ENCODE measurements around the gene TEN1. TPM values are rescaled to one million over a fixed set of nuclear protein-coding genes. Genes with fewer than 3 reads are reported as not detected.

Gene TEN1
- total and polyA plus RNA-seq, 2 donors (not counting 1 experiment from before 2014, with no cell fraction given), result 9.4 to 10.3 TPM

DNA sequence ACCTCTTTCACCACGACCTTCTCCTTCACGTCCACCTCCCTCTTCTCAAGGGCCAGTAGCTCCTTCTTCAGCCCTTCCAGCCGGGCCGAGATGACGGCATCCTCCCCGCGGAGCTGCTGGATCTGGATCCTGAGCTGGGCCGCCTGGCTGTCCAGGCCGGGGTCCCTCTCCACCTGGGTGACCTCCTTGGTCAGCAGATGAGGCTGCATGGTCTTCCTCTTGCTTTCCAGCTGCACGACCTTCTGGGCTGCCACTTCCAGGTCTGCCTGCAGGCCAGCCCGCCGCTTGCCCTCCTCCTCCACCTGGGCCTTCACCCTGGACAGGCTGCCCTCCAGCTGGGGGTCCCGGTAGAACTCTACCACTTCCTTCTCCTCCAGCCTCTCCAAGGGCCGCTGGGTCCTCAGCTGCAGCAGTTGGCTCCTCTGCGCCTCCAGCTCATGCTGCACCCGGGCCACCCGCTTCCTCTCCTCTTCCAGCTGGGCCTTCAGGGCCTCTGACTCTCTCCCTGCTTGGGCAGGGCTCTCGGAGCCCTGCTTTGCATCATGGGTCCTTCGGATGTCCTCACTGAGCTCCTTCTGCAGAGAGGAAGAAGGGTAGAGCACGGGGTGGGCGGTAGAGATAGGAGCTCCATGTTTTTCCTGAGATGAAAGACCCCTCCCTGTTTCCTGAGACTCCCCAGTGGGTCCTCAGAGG is 31.1 kb downstream of the TEN1 start:
- DNase-seq (ENCODE audit: low read depth in 2 of 2), result no peak
- no peaks in the 10 kb centered on the region for H3K4me1 ChIP-seq (ENCODE audit: control insufficient read depth, extremely low read depth, insufficient read depth, low read length)

DNA sequence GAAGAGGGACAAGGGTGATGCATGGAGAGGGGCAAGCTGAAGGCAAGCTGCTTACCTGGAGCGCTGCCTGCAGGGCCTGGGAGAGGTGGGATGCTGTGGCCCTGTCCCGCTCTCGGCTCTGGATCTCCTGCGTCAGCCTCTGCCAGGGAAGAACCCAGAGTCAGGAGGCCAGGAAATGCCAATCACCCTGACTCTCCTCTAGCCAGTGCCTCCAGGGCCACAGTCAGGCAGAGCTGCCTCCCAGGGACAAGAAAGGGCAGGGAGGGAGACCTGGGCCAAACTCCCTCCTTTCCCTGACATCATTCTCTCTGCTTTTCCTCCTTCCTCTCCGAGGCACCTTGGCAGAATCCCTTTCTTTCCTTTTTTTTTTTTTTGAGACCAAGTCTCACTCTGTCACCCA is 32.9 kb downstream of the TEN1 start:
- DNase-seq (ENCODE audit: low read depth in 2 of 2), result no peak
- Histone ChIP-seq H4K20me1 (ENCODE audit: control insufficient read depth, extremely low read depth, insufficient read depth, low read length) (no peaks in the 10 kb centered on the region), H3K79me2 (ENCODE audit: control insufficient read depth, insufficient read depth, low read length) (no peaks in the 10 kb centered on the region), H2AFZ (ENCODE audit: low read length) (no peak overlapping the region), H3K27ac (ENCODE audit: insufficient read depth, low read length) (no peak overlapping the region), H3K27me3 (ENCODE audit: control insufficient read depth, insufficient read depth, low read length) (peaks cover 4% of the 10 kb centered on the region), H3K9me3 (ENCODE audit: control insufficient read depth, insufficient read depth, low read depth, low read length) (no peaks in the 10 kb centered on the region), H3K4me3 (replicated peaks in 1 of 4; ENCODE audit: control extremely low read depth in 1 of 4, insufficient read depth in 1 of 4, low read depth in 3 of 4, low read length in 4 of 4) (no peak overlapping the region), H3K4me2 (ENCODE audit: extremely low read depth, insufficient read depth, low read length) (no peak overlapping the region), H3K36me3 (ENCODE audit: control insufficient read depth, insufficient read depth, low read length) (no peaks in the 10 kb centered on the region), H3K4me1 (ENCODE audit: control insufficient read depth, extremely low read depth, insufficient read depth, low read length) (no peaks in the 10 kb centered on the region), H3K9ac (ENCODE audit: insufficient read depth, low read length) (no peak overlapping the region)
- TF ChIP-seq EZH2 (IDR thresholded peaks at IDR 0.05; ENCODE audit: low read length, missing control alignments), result no peak

More for the DNA sequence above, 31.1 kb downstream of the TEN1 start:
- H3K9me3 ChIP-seq (ENCODE audit: control insufficient read depth, insufficient read depth, low read depth, low read length), result no peaks in the 10 kb centered on the region
- no peak overlapping the region for H3K4me3 ChIP-seq (replicated peaks in 1 of 4; ENCODE audit: control extremely low read depth in 1 of 4, insufficient read depth in 1 of 4, low read depth in 3 of 4, low read length in 4 of 4)
- H3K9ac ChIP-seq (ENCODE audit: insufficient read depth, low read length), result no peak overlapping the region
- H3K27ac ChIP-seq (ENCODE audit: insufficient read depth, low read length), result no peak overlapping the region
- H3K79me2 ChIP-seq (ENCODE audit: control insufficient read depth, insufficient read depth, low read length), result no peaks in the 10 kb centered on the region
- TF ChIP-seq, protein P1, sequence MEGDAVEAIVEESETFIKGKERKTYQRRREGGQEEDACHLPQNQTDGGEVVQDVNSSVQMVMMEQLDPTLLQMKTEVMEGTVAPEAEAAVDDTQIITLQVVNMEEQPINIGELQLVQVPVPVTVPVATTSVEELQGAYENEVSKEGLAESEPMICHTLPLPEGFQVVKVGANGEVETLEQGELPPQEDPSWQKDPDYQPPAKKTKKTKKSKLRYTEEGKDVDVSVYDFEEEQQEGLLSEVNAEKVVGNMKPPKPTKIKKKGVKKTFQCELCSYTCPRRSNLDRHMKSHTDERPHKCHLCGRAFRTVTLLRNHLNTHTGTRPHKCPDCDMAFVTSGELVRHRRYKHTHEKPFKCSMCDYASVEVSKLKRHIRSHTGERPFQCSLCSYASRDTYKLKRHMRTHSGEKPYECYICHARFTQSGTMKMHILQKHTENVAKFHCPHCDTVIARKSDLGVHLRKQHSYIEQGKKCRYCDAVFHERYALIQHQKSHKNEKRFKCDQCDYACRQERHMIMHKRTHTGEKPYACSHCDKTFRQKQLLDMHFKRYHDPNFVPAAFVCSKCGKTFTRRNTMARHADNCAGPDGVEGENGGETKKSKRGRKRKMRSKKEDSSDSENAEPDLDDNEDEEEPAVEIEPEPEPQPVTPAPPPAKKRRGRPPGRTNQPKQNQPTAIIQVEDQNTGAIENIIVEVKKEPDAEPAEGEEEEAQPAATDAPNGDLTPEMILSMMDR (conservative IDR thresholded peaks at IDR 0.05 in 1 of 2, IDR thresholded peaks at IDR 0.05 in 1 of 2; ENCODE audit: low read depth in 1 of 2, low read length in 2 of 2), result no peak
- TF ChIP-seq EZH2 (IDR thresholded peaks at IDR 0.05; ENCODE audit: low read length, missing control alignments), result no peak
- peaks cover 1% of the 10 kb centered on the region for H3K27me3 ChIP-seq (ENCODE audit: control insufficient read depth, insufficient read depth, low read length)
- H3K4me2 ChIP-seq (ENCODE audit: extremely low read depth, insufficient read depth, low read length), result no peak overlapping the region
- no peaks in the 10 kb centered on the region for H3K36me3 ChIP-seq (ENCODE audit: control insufficient read depth, insufficient read depth, low read length)
- no peaks in the 10 kb centered on the region for H4K20me1 ChIP-seq (ENCODE audit: control insufficient read depth, extremely low read depth, insufficient read depth, low read length)
- H2AFZ ChIP-seq (ENCODE audit: low read length), result no peak overlapping the region

DNA sequence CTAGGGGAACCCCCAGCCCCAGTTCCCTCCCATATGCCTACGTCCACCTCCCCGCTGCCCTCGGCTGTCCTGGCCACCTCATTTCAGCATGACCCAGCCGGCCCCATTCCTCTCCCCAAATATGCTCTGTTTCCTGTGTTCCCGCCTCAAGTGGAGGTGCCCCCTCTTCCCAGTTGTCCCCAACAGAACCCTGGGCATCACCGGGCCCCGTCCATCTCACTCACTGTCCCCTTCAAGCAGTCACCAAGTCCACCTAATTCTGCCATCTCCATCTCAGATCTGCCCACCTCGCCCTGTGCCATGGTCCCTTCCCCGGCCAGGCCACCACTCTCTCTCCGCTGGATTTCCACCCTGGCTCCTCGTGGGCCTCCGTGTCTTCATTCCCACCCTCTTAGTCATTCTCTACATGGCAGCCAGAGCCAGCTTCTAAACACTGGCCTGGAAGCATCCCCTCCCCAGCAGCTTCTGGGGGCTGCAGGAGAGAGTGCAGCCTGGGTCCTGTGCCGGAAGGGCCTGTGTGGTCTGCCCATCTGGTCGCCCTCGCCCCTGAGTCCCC is 34.4 kb downstream of the TEN1 start:
- Histone ChIP-seq H3K9me3 (ENCODE audit: control insufficient read depth, insufficient read depth, low read depth, low read length) (no peaks in the 10 kb centered on the region), H4K20me1 (ENCODE audit: control insufficient read depth, extremely low read depth, insufficient read depth, low read length) (no peaks in the 10 kb centered on the region), H3K79me2 (ENCODE audit: control insufficient read depth, insufficient read depth, low read length) (no peaks in the 10 kb centered on the region), H3K27ac (ENCODE audit: insufficient read depth, low read length) (no peak overlapping the region), H3K4me2 (ENCODE audit: extremely low read depth, insufficient read depth, low read length) (no peak overlapping the region), H3K4me3 (replicated peaks in 1 of 4; ENCODE audit: control extremely low read depth in 1 of 4, insufficient read depth in 1 of 4, low read depth in 3 of 4, low read length in 4 of 4) (no peak overlapping the region), H3K4me1 (ENCODE audit: control insufficient read depth, extremely low read depth, insufficient read depth, low read length) (no peaks in the 10 kb centered on the region), H2AFZ (ENCODE audit: low read length) (no peak overlapping the region), H3K9ac (ENCODE audit: insufficient read depth, low read length) (no peak overlapping the region), H3K36me3 (ENCODE audit: control insufficient read depth, insufficient read depth, low read length) (no peaks in the 10 kb centered on the region), H3K27me3 (ENCODE audit: control insufficient read depth, insufficient read depth, low read length) (peaks cover 4% of the 10 kb centered on the region)
- TF ChIP-seq, protein P1 (conservative IDR thresholded peaks at IDR 0.05 in 1 of 2, IDR thresholded peaks at IDR 0.05 in 1 of 2; ENCODE audit: low read depth in 1 of 2, low read length in 2 of 2), result no peak
- no peak for TF ChIP-seq EZH2 (IDR thresholded peaks at IDR 0.05; ENCODE audit: low read length, missing control alignments)
- no peak for DNase-seq (ENCODE audit: low read depth in 2 of 2)
